ENCODE measurements around the gene SMG6. TPM values are rescaled to one million over a fixed set of nuclear protein-coding genes. Genes with fewer than 3 reads are reported as not detected.

Gene SMG6
- total and polyA plus RNA-seq, 2 experiments from 2014 or later, result 23.0 to 50.8 TPM

DNA sequence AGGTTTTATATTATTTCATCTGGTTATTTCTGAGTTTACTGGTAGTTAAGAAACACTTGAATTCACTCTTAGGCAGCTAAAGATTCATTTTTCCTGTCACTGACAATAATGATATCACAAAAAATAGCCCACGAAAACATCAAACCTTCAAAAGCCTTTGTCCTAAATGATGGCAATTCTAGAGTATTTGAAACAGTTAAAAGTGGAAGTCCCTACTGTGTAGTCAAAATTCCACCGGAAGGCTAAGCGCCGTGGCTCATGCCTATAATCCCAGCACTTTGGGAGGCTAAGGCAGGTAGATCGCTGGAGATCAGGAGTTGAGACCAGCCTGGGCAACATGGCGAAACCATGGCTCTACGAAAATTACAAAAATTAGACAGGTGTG is 145.2 kb downstream of the SMG6 start:
- no peak overlapping the region for H3K27ac ChIP-seq
- TF ChIP-seq, protein P1, sequence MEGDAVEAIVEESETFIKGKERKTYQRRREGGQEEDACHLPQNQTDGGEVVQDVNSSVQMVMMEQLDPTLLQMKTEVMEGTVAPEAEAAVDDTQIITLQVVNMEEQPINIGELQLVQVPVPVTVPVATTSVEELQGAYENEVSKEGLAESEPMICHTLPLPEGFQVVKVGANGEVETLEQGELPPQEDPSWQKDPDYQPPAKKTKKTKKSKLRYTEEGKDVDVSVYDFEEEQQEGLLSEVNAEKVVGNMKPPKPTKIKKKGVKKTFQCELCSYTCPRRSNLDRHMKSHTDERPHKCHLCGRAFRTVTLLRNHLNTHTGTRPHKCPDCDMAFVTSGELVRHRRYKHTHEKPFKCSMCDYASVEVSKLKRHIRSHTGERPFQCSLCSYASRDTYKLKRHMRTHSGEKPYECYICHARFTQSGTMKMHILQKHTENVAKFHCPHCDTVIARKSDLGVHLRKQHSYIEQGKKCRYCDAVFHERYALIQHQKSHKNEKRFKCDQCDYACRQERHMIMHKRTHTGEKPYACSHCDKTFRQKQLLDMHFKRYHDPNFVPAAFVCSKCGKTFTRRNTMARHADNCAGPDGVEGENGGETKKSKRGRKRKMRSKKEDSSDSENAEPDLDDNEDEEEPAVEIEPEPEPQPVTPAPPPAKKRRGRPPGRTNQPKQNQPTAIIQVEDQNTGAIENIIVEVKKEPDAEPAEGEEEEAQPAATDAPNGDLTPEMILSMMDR (IDR thresholded peaks at IDR 0.05; ENCODE audit: low read depth, low read length), result no peak

DNA sequence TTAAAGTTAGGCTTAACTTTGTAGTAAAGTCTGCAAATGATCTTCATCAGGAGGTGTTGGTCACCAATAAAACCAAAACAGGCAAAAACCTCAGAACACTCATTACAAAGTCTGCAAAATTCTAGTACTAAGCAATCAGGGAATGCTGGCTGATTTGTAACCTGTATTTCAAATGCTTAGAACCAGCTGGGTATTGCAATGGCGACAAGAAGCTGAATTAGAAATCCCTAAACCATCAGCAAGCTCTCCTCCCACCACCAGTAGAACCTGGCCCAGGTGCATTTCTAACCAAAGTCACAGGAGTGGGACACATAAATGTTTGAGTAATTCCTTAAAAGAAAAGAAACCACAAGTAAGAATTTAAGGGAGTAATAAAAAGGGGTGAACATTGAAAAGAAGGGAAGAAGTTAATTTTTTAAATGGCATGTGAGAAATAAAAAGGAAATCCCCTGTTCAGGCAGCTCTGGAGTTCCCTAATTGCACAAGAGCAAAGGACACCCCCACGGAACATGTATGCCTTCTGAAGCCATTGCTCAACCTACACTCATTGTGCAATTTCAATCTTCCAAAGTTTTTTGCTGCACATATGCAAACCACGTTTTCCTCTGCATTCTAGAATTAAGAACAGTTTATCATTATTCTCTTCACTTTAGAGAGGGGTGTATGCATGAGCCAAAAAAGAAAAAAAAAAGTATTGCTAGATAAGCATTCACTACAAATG is 145.8 kb downstream of the SMG6 start:
- Histone ChIP-seq H3K9me3 (ENCODE audit: low read depth) (no peaks in the 10 kb centered on the region), H3K4me3 (no peak overlapping the region), H3K27me3 (no peaks in the 10 kb centered on the region), H3K27ac (peak overlapping the region; percentile 66), H3K4me1 (ENCODE audit: low read depth) (no peaks in the 10 kb centered on the region), H3K36me3 (no peaks in the 10 kb centered on the region)
- TF ChIP-seq, protein P1 (IDR thresholded peaks at IDR 0.05; ENCODE audit: low read depth, low read length), result no peak
- peak in 1 of 2 donors; percentile 98 for DNase-seq (ENCODE audit: low read depth in 1 of 2, low spot score in 1 of 2)

More for the DNA sequence above, 145.2 kb downstream of the SMG6 start:
- no peaks in the 10 kb centered on the region for H3K36me3 ChIP-seq
- no peaks in the 10 kb centered on the region for H3K9me3 ChIP-seq (ENCODE audit: low read depth)
- no peak for DNase-seq (ENCODE audit: low read depth in 1 of 2, low spot score in 1 of 2)
- no peaks in the 10 kb centered on the region for H3K27me3 ChIP-seq
- no peak overlapping the region for H3K4me3 ChIP-seq
- no peaks in the 10 kb centered on the region for H3K4me1 ChIP-seq (ENCODE audit: low read depth)

DNA sequence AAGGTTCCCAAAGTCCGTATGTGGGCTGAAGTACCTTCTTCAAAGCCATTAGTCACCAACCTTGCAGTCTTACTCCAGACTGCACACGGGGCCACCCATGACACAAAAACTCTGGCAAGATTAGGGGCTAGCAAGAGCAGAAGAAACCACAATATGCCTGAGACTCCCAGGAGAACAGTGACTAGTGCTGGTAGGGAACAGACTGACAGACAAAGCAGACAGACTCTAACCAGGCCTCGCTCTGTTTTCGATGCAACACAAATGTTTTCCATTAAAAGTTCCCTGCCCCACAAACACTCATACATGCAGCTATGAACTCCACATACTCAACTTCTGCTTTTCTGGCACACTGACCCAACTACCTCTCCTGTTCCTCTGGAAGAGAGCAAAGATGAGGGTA is 146.5 kb downstream of the SMG6 start:
- Histone ChIP-seq H3K4me3 (no peak overlapping the region), H3K9me3 (ENCODE audit: low read depth) (no peaks in the 10 kb centered on the region), H3K27me3 (no peaks in the 10 kb centered on the region), H3K36me3 (no peaks in the 10 kb centered on the region), H3K4me1 (ENCODE audit: low read depth) (no peaks in the 10 kb centered on the region), H3K27ac (peak overlapping the region; percentile 66)
- TF ChIP-seq, protein P1 (IDR thresholded peaks at IDR 0.05; ENCODE audit: low read depth, low read length), result no peak
- peak in 1 of 2 donors; percentile 77 for DNase-seq (ENCODE audit: low read depth in 1 of 2, low spot score in 1 of 2)

GRCh38 chr17:2156666-2157065 is 146.9 kb downstream of the SMG6 start:
- Histone ChIP-seq H3K9me3 (ENCODE audit: low read depth) (no peaks in the 10 kb centered on the region), H3K4me1 (ENCODE audit: low read depth) (no peaks in the 10 kb centered on the region), H3K36me3 (no peaks in the 10 kb centered on the region), H3K27ac (peak overlapping the region; percentile 66), H3K27me3 (no peaks in the 10 kb centered on the region), H3K4me3 (no peak overlapping the region)
- DNase-seq (ENCODE audit: low read depth in 1 of 2, low spot score in 1 of 2), result no peak
- TF ChIP-seq, protein P1 (IDR thresholded peaks at IDR 0.05; ENCODE audit: low read depth, low read length), result no peak

DNA sequence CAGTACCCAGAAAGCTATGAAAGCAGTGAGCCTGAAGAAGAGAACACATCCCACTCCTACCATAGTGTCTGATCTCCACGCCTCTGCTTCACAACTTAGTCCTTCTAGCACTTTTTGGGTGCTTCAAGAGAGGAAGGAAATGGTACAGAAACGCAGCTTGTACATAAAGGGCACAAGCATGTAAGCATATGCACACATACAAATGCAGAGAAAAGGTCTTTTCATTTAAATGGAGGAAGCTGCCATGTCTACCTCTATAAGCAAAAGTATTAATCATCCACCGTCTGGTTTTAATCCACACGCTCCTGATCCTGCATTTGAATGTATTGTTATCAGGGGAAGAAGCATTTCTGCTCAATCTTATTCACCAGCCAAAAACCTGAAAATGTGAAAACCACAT is 148.0 kb downstream of the SMG6 start:
- TF ChIP-seq, protein P1 (IDR thresholded peaks at IDR 0.05; ENCODE audit: low read depth, low read length), result no peak
- Histone ChIP-seq H3K4me1 (ENCODE audit: low read depth) (no peaks in the 10 kb centered on the region), H3K9me3 (ENCODE audit: low read depth) (no peaks in the 10 kb centered on the region), H3K4me3 (no peak overlapping the region), H3K27ac (no peak overlapping the region), H3K36me3 (no peaks in the 10 kb centered on the region), H3K27me3 (no peaks in the 10 kb centered on the region)
- DNase-seq (ENCODE audit: low read depth in 1 of 2, low spot score in 1 of 2), result no peak

Data from cardiac muscle cell (in vitro differentiated cells and primary cell).